ENCODE results near the gene DYNLRB1. TPM values are rescaled to one million over a fixed set of nuclear protein-coding genes. Genes with fewer than 3 reads are reported as not detected.
A peak's percentile ranks its signal among the peaks of the same experiment; 100 is the strongest.

Gene DYNLRB1
- total and polyA plus RNA-seq, 4 donors, result 81.4 to 331 (median 231) TPM

DNA sequence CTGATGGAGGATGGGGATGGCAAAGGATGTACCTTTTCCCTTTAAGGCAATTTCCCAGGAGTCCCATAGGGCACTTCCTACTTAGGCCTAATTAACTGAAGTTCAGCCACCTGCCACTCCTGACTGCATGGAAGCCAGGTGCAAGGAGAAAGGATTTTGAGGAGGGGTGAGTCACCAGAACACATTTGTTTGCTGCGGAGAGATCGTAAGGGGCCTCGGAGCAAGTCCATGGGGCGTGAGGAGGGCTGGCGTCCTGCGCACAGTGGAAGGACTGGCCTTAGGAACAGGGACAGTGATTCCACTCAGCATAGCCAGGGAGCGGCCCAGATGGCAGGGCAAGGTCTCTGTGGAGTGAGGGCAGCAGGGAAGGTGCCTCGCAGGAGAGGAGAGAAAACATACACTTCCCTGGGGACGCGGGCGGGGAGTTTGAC, 30.5 kb downstream of the DYNLRB1 start:
- no peaks in the 10 kb centered on the region for H3K27me3 ChIP-seq (ENCODE audit: control insufficient read depth, insufficient read depth, low read length)
- H3K27ac ChIP-seq (ENCODE audit: low read depth, low read length), result no peak overlapping the region
- H3K4me3 ChIP-seq (ENCODE audit: low read depth, low read length), result no peak overlapping the region
- 84% methylated on average over 11 of the region's 11 CpGs for WGBS (ENCODE audit: insufficient coverage)
- DNase-seq (ENCODE audit: low read depth in 4 of 6, low spot score in 6 of 6), result no peak
- peaks cover 13% of the 10 kb centered on the region for H3K36me3 ChIP-seq (ENCODE audit: control insufficient read depth, insufficient read depth, low read length)
- H3K9me3 ChIP-seq (ENCODE audit: control insufficient read depth, insufficient read depth, low read length), result no peaks in the 10 kb centered on the region
- peaks cover 9% of the 10 kb centered on the region for H3K4me1 ChIP-seq (ENCODE audit: control insufficient read depth, insufficient read depth, low read length)

DNA sequence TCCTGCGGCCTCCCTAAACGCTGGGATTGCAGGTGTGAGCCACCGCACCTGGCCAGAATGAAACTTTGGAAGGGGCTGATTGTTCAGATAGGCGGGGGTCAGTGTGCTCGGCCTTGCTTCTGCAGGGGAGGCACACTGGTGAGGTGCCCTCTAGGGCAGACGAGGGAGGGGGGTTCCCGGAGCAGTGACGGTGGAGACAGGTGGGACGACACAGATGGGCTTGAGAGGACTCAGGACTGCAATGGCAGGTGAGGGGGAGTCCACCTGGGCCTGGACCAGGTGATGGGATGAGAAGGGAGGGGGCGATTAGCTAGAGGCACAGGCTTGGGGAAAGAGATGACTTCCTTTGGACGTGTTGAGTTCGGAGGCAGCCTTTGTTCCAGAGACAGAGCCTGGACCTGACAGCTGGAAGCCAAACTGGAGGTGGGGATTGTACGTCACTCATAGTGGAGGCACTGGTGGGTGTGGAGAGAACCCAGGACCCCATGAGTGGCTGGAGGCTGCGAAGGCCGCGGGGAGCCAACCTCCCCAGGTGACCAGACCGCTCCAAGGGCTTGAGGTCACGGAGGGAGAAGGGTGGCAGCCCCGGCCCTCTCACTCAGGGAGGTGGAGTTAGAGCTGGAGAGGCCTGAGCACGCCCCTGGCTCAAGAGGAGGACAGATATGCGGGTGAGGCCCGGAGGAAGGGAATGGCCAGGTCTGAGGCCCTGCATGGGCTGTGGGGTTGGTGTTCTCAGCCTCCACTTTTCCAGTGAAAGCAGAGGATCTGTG, 31.8 kb downstream of the DYNLRB1 start:
- Histone ChIP-seq H3K4me1 (ENCODE audit: control insufficient read depth, insufficient read depth, low read length) (peaks cover 9% of the 10 kb centered on the region), H3K27me3 (ENCODE audit: control insufficient read depth, insufficient read depth, low read length) (no peaks in the 10 kb centered on the region), H3K4me3 (ENCODE audit: low read depth, low read length) (no peak overlapping the region), H3K36me3 (ENCODE audit: control insufficient read depth, insufficient read depth, low read length) (peaks cover 6% of the 10 kb centered on the region), H3K9me3 (ENCODE audit: control insufficient read depth, insufficient read depth, low read length) (no peaks in the 10 kb centered on the region), H3K27ac (ENCODE audit: low read depth, low read length) (no peak overlapping the region)
- WGBS (ENCODE audit: insufficient coverage), result 93% methylated on average over 22 of the region's 22 CpGs
- DNase-seq (ENCODE audit: low read depth in 4 of 6, low spot score in 6 of 6), result no peak

DNA sequence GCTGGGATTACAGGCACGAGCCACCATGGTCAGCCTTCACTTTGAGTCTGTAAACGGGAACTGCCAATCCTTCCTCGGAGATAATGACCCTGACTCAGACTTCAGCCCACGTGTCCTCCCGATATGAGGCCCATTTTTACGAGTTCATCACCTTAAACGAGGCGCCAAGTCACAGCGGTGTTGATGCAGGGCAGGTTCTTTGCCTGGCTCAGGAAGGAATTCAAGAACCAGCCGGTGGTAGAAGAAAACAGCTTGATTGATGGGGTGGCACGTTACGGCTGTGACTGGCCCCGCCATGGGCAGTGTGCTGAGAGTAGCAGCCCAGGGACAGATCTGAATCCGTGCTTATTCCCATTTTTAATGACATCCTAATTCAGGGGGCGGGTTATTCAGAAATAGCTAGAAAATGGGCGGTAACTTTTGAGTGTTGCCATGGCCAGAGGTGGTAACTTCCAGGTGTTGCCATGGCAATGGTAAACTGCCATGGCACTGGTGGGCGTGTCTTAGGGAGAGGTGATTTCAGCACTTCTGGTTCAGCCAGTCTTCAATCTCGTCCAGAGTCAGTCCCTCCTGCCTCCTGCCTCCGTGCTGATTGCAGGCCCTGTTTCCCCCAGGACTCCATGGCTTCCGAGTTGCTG, 33.2 kb downstream of the DYNLRB1 start:
- no peak overlapping the region for H3K27ac ChIP-seq (ENCODE audit: low read depth, low read length)
- WGBS (ENCODE audit: insufficient coverage), result 49% methylated on average over 15 of the region's 20 CpGs
- peak in 1 of 6 donors; percentile 6 for DNase-seq (ENCODE audit: low read depth in 4 of 6, low spot score in 6 of 6)
- no peaks in the 10 kb centered on the region for H3K9me3 ChIP-seq (ENCODE audit: control insufficient read depth, insufficient read depth, low read length)
- H3K4me3 ChIP-seq (ENCODE audit: low read depth, low read length), result no peak overlapping the region
- no peaks in the 10 kb centered on the region for H3K27me3 ChIP-seq (ENCODE audit: control insufficient read depth, insufficient read depth, low read length)
- H3K36me3 ChIP-seq (ENCODE audit: control insufficient read depth, insufficient read depth, low read length), result peaks cover 2% of the 10 kb centered on the region
- peaks cover 3% of the 10 kb centered on the region for H3K4me1 ChIP-seq (ENCODE audit: control insufficient read depth, insufficient read depth, low read length)

DNA sequence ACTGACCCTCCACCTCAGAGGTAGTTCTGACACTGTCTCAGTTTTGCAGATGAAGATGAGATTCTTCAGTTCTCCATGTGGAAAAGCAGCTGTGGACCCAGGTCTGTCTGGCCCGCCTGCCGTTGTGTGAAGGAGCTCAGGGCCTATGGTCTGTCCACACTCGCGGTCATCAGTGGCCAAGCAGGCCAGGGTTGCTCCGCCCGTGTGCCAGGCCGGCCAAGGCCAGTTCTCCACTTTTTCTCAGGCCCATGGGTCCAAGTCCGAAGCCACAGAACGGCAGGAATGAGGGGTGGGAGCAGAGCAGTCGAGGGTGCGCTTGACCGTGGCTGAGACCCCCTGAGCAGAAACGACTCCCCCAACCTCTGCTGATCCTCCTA, 33.7 kb downstream of the DYNLRB1 start:
- WGBS (ENCODE audit: insufficient coverage), result 87% methylated on average over 8 of the region's 13 CpGs

DNA sequence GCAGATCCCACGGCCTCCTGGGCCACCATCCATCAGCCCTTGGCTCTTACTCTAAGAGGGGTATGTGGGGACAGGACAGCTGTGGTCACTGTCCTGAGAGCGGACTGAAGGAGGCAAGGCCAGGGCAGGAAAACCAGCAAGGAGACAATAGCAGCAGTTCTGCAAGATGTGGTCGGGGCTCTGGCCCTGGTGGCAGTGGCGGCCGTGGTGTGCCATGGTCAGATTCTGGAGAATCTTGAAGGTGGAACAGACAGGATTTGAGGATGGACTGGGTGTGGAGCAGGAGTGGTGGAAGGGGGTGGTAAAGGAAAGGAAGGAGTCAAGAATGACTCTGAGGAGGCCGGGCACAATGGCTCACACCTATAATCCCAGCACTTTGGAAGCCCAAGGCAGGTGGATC, 36.3 kb downstream of the DYNLRB1 start:
- 98% methylated on average over 6 of the region's 6 CpGs for WGBS (ENCODE audit: insufficient coverage)
- peaks cover 2% of the 10 kb centered on the region for H3K4me1 ChIP-seq (ENCODE audit: control insufficient read depth, insufficient read depth, low read length)
- H3K27ac ChIP-seq (ENCODE audit: low read depth, low read length), result no peak overlapping the region
- H3K4me3 ChIP-seq (ENCODE audit: low read depth, low read length), result no peak overlapping the region
- no peak for DNase-seq (ENCODE audit: low read depth in 4 of 6, low spot score in 6 of 6)
- no peaks in the 10 kb centered on the region for H3K27me3 ChIP-seq (ENCODE audit: control insufficient read depth, insufficient read depth, low read length)
- H3K36me3 ChIP-seq (ENCODE audit: control insufficient read depth, insufficient read depth, low read length), result peaks cover 2% of the 10 kb centered on the region
- H3K9me3 ChIP-seq (ENCODE audit: control insufficient read depth, insufficient read depth, low read length), result no peaks in the 10 kb centered on the region

More for the DNA sequence above, 33.7 kb downstream of the DYNLRB1 start:
- no peak overlapping the region for H3K4me3 ChIP-seq (ENCODE audit: low read depth, low read length)
- H3K27ac ChIP-seq (ENCODE audit: low read depth, low read length), result no peak overlapping the region
- no peaks in the 10 kb centered on the region for H3K4me1 ChIP-seq (ENCODE audit: control insufficient read depth, insufficient read depth, low read length)
- DNase-seq (ENCODE audit: low read depth in 4 of 6, low spot score in 6 of 6), result no peak
- H3K27me3 ChIP-seq (ENCODE audit: control insufficient read depth, insufficient read depth, low read length), result no peaks in the 10 kb centered on the region
- no peaks in the 10 kb centered on the region for H3K9me3 ChIP-seq (ENCODE audit: control insufficient read depth, insufficient read depth, low read length)
- peaks cover 2% of the 10 kb centered on the region for H3K36me3 ChIP-seq (ENCODE audit: control insufficient read depth, insufficient read depth, low read length)

DNA sequence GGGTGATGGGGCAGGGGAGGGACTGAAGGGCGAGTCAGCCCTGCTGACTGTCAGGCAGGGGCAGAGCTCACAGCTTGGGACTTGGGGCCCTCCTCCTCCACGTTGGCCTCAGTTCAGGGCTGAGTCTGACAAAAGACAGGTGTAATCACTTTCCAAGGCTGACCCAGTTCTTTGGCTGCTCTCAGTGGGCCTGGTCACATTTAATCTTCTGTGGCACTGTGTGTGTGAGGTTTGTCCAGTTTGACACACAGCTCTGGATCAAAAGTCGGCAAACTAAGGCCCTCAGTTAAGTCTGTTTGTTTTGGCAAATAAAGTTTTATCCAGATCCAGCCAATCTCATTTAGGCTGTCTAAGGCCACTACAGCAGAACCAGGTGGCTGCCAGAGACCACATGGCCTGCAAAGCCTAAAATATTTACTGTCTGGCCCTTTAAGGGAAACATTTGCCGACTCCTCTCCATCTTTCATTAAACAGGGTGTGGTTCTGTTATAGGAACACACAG, 37.2 kb downstream of the DYNLRB1 start:
- no peaks in the 10 kb centered on the region for H3K27me3 ChIP-seq (ENCODE audit: control insufficient read depth, insufficient read depth, low read length)
- DNase-seq (ENCODE audit: low read depth in 4 of 6, low spot score in 6 of 6), result no peak
- H3K4me3 ChIP-seq (ENCODE audit: low read depth, low read length), result no peak overlapping the region
- 53% methylated on average over 2 of the region's 4 CpGs for WGBS (ENCODE audit: insufficient coverage)
- H3K4me1 ChIP-seq (ENCODE audit: control insufficient read depth, insufficient read depth, low read length), result peaks cover 10% of the 10 kb centered on the region
- no peaks in the 10 kb centered on the region for H3K9me3 ChIP-seq (ENCODE audit: control insufficient read depth, insufficient read depth, low read length)
- H3K36me3 ChIP-seq (ENCODE audit: control insufficient read depth, insufficient read depth, low read length), result no peaks in the 10 kb centered on the region
- no peak overlapping the region for H3K27ac ChIP-seq (ENCODE audit: low read depth, low read length)

DNA sequence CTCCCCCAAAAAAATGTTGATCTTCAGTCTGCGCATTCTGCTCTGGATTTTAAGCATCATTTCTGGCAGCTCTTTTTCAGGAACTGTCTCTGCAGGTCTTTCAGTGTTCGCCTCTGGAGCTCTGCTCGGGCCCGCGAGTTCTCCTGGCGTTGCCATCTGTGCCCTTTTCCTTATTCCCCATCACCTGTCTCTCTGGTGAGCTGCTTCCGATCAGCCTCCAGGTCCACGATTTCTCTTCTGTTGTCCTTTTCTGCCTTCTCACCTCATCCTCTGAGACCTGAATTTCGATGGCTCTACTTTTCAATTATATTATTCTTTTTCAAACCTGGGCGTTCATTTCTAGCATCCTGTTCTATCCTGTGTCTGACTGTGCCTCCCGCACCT, 41.7 kb downstream of the DYNLRB1 start:
- WGBS (ENCODE audit: insufficient coverage), result 45% methylated on average over 10 of the region's 11 CpGs
- Histone ChIP-seq H3K36me3 (ENCODE audit: control insufficient read depth, insufficient read depth, low read length) (peaks cover 34% of the 10 kb centered on the region), H3K9me3 (ENCODE audit: control insufficient read depth, insufficient read depth, low read length) (no peaks in the 10 kb centered on the region), H3K27me3 (ENCODE audit: control insufficient read depth, insufficient read depth, low read length) (no peaks in the 10 kb centered on the region), H3K27ac (ENCODE audit: low read depth, low read length) (peak overlapping the region; percentile 90), H3K4me3 (ENCODE audit: low read depth, low read length) (peak overlapping the region; percentile 89), H3K4me1 (ENCODE audit: control insufficient read depth, insufficient read depth, low read length) (peaks cover 38% of the 10 kb centered on the region)
- DNase-seq (ENCODE audit: low read depth in 4 of 6, low spot score in 6 of 6), result peak in 1 of 6 donors; percentile 22

DNA sequence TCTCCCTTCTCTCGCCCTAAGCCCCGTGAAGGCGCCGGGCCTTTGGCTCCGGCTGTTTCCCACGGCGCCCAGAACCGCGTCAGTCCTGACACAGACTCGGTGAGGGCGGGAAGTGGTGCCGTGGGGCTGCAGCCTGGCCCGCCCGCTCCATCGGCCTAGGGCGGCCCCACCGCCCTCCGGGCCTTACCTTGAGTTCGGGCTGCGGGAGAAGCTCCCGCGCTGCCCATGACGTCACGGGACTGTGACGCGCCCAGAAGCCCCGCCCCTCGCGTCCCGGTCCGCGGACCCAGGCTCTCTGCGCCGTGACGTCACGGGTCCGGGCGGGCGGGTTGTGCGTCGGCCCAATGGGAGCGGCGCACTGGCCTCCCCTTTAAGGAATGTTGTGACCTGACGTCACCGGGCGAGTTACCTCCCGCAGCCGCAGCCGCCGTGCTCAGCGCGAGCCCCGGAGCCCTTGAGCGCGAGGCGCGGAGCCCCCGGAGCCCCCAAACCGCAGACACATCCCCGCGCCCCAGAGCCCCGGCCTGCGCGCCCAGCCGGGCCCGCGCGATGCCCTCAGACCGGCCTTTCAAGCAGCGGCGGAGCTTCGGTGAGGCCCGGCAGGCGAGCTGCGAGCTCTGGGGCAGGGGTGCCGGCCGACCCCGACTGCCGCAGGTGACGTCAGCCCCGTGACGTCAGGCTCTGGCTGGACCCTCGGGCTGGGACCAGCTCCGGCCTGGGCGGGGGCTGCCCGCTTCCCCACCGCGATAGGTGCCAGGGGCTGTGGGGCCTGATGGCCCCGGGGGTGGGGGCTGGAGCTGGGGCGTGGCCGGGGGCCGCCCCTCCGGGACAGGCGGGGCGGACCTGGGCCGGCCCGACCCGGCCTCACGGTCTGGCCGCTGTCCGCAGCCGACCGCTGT, 42.3 kb downstream of the DYNLRB1 start, which contains the start of gene MAP1LC3A:
TSS of gene MAP1LC3A (plus strand) at position 399 of the 899 bp plus-strand sequence. CDS start at position 550, 151 bp downstream.
- peaks cover 34% of the 10 kb centered on the region for H3K36me3 ChIP-seq (ENCODE audit: control insufficient read depth, insufficient read depth, low read length)
- H3K27me3 ChIP-seq (ENCODE audit: control insufficient read depth, insufficient read depth, low read length), result no peaks in the 10 kb centered on the region
- H3K4me3 ChIP-seq (ENCODE audit: low read depth, low read length), result peak within 1 kb of the TSS; percentile 89
- H3K9me3 ChIP-seq (ENCODE audit: control insufficient read depth, insufficient read depth, low read length), result no peaks in the 10 kb centered on the region
- peak; percentile 76 to 98 (median 85) for DNase-seq (ENCODE audit: low read depth in 4 of 6, low spot score in 6 of 6)
- under 1% methylated on average over 103 of the region's 103 CpGs for WGBS (ENCODE audit: insufficient coverage)
- peaks cover 38% of the 10 kb centered on the region for H3K4me1 ChIP-seq (ENCODE audit: control insufficient read depth, insufficient read depth, low read length)
- H3K27ac ChIP-seq (ENCODE audit: low read depth, low read length), result peak within 1 kb of the TSS; percentile 90

Measured in spinal cord (tissue), 10 donors.